ENCODE data around the gene CAMTA1.

DNA sequence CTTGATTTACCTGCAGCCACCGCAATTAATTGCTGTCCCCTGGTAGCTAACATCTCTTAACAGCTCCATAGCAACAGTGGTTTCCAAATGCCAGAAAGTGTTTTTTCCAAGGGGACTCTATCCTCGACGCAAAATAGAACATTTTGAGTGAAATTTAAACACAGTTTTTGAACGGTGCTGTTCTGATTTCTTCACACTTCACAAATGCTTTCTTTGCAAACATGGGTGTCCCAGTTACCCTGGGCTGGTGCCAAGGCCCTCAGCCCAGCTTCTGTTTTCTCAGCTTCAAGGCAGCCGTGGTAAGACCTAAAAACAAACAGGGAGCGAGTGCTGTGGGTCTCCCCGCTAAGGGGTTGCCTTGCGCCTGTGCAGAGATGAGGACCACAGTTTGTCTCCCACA, 838.6 kb downstream of the CAMTA1 start:
- TF ChIP-seq, protein P1, sequence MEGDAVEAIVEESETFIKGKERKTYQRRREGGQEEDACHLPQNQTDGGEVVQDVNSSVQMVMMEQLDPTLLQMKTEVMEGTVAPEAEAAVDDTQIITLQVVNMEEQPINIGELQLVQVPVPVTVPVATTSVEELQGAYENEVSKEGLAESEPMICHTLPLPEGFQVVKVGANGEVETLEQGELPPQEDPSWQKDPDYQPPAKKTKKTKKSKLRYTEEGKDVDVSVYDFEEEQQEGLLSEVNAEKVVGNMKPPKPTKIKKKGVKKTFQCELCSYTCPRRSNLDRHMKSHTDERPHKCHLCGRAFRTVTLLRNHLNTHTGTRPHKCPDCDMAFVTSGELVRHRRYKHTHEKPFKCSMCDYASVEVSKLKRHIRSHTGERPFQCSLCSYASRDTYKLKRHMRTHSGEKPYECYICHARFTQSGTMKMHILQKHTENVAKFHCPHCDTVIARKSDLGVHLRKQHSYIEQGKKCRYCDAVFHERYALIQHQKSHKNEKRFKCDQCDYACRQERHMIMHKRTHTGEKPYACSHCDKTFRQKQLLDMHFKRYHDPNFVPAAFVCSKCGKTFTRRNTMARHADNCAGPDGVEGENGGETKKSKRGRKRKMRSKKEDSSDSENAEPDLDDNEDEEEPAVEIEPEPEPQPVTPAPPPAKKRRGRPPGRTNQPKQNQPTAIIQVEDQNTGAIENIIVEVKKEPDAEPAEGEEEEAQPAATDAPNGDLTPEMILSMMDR (IDR thresholded peaks at IDR 0.05): no peak
- TF ChIP-seq POLR2A (IDR thresholded peaks at IDR 0.05): no peak
- TF ChIP-seq EP300 (IDR thresholded peaks at IDR 0.05): no peak
- TF ChIP-seq POLR2AphosphoS5 (IDR thresholded peaks at IDR 0.05): no peak

All from upper lobe of left lung (tissue), 4 donors.